IMR-90 (cell line): ENCODE measurements around the gene IQSEC3. TPM values are rescaled to one million over a fixed set of nuclear protein-coding genes. Genes with fewer than 3 reads are reported as not detected.

Source experiments
- ATAC-seq: fragments of 200-7000 bp; cut with Tn5 transposase; 2 replicates; pipeline ENCODE4 v1.9.1; 2020; ENCODE audit warnings: low read depth, mild to moderate bottlenecking, moderate library complexity
- BruUV-seq: library from RNA; stranded (reverse); fragments of 400-500 nt; replicated peaks from 2 replicates; lab custom pipeline; 2021; lab: Mats Ljungman, UMichigan
- CTCF ChIA-PET: fragments of 300-600 bp; formaldehyde crosslinking; extraction: SDS; loops from one replicate; lab custom pipeline; 2021; ENCODE audit warnings: antibody characterized with exemption; lab: Yijun Ruan, JAX
- POLR2A ChIA-PET: fragments of 300-600 bp; sonication (Branson Sonifier 250); formaldehyde crosslinking; loops from one replicate; lab custom pipeline; 2022; ENCODE audit warnings: antibody characterized with exemption; ENCODE audit not compliant: unreplicated experiment; lab: Charles Lee
- DNase-seq: peaks from one replicate; pipeline ENCODE4 v3.0.0; 2013
- H2AFZ ChIP-seq: replicated peaks from 2 replicates; pipeline ENCODE3; 2013; ENCODE audit warnings: low read length, mild to moderate bottlenecking; ENCODE audit not compliant: poor library complexity
- H2AK5ac ChIP-seq: 2 replicates; pipeline ENCODE4 v1.6.1; 2013; ENCODE audit warnings: low read depth, low read length, inconsistent platforms
- H2AK9ac ChIP-seq: replicated peaks from 2 replicates; pipeline ENCODE3; 2013; ENCODE audit warnings: mild to moderate bottlenecking, low read depth, low read length, moderate library complexity; ENCODE audit not compliant: poor library complexity
- H2BK120ac ChIP-seq: 2 replicates; pipeline ENCODE4 v1.6.1; 2013; ENCODE audit warnings: low read depth, low read length, inconsistent platforms
- H2BK15ac ChIP-seq: 3 replicates; pipeline ENCODE4 v1.6.1; 2013; ENCODE audit warnings: low read depth, low read length, inconsistent platforms
- H2BK20ac ChIP-seq: 2 replicates; pipeline ENCODE4 v1.6.1; 2013; ENCODE audit warnings: low read depth, mild to moderate bottlenecking, inconsistent platforms, low read length, moderate library complexity
- H2BK5ac ChIP-seq: 2 replicates; pipeline ENCODE4 v1.6.1; 2013; ENCODE audit warnings: mild to moderate bottlenecking, low read depth, low read length, inconsistent platforms; ENCODE audit not compliant: poor library complexity, severe bottlenecking
- H3K14ac ChIP-seq: replicated peaks from 2 replicates; pipeline ENCODE4 v1.6.1; 2013; ENCODE audit warnings: low read depth, low read length, inconsistent platforms
- H3K18ac ChIP-seq: 2 replicates; pipeline ENCODE4 v1.6.1; 2013; ENCODE audit warnings: low read depth, low read length, control low read depth
- H3K23ac ChIP-seq: 2 replicates; pipeline ENCODE4 v1.6.1; 2013; ENCODE audit warnings: low read depth, low read length, inconsistent platforms
- H3K27ac ChIP-seq: 2 replicates; pipeline ENCODE4 v1.5.1; 2013; ENCODE audit warnings: mild to moderate bottlenecking, control low read depth, low read length; ENCODE audit not compliant: insufficient read depth
- H3K27me3 ChIP-seq: 2 replicates; pipeline ENCODE4 v1.6.1; 2013; ENCODE audit warnings: low read length; ENCODE audit not compliant: control insufficient read depth, insufficient read depth
- H3K36me3 ChIP-seq: 2 replicates; pipeline ENCODE4 v1.6.1; 2013; ENCODE audit warnings: low read length, mixed read lengths; ENCODE audit not compliant: control insufficient read depth, insufficient read depth
- H3K4ac ChIP-seq: 2 replicates; pipeline ENCODE4 v1.6.1; 2013; ENCODE audit warnings: low read depth, low read length, inconsistent platforms
- H3K4me1 ChIP-seq: 2 replicates; pipeline ENCODE4 v1.6.1; 2013; ENCODE audit warnings: low read length, mixed read lengths; ENCODE audit not compliant: control insufficient read depth, insufficient read depth
- H3K4me2 ChIP-seq: 2 replicates; pipeline ENCODE4 v1.6.1; 2013; ENCODE audit warnings: low read depth, mild to moderate bottlenecking, control low read depth, low read length, moderate library complexity
- H3K4me3 ChIP-seq: 2 replicates; pipeline ENCODE4 v1.5.1; 2013; ENCODE audit warnings: low read depth, mild to moderate bottlenecking, control low read depth, low read length, moderate library complexity; ENCODE audit not compliant: insufficient read depth
- H3K56ac ChIP-seq: 2 replicates; pipeline ENCODE4 v1.6.1; 2013; ENCODE audit warnings: low read length, inconsistent platforms; ENCODE audit not compliant: insufficient read depth; ENCODE audit errors: extremely low read depth
- H3K79me1 ChIP-seq, 2 experiments: 2 replicates each; pipeline ENCODE4 v1.6.1; 2013; ENCODE audit warnings: low read length in 2 of 2, inconsistent platforms in 1 of 2, low read depth in 1 of 2
- H3K9ac ChIP-seq: 2 replicates; pipeline ENCODE4 v1.6.1; 2013; ENCODE audit warnings: low read depth, low read length, control low read depth
- H3K9me1 ChIP-seq: 2 replicates; pipeline ENCODE4 v1.6.1; 2013; ENCODE audit warnings: low read length, inconsistent platforms; ENCODE audit not compliant: insufficient read depth
- H3K9me3 ChIP-seq: 2 replicates; pipeline ENCODE4 v1.6.1; 2013; ENCODE audit warnings: low read length; ENCODE audit not compliant: control insufficient read depth, insufficient read depth
- H4K20me1 ChIP-seq: 2 replicates; pipeline ENCODE4 v1.6.1; 2013; ENCODE audit warnings: low read length, inconsistent platforms; ENCODE audit not compliant: insufficient read depth
- H4K5ac ChIP-seq: 2 replicates; pipeline ENCODE4 v1.6.1; 2013; ENCODE audit warnings: mild to moderate bottlenecking, low read depth, low read length, control low read depth
- H4K8ac ChIP-seq, 2 experiments: 2 replicates each; pipeline ENCODE4 v1.6.1; 2013; ENCODE audit warnings: low read depth in 2 of 2, low read length in 2 of 2, control low read depth in 1 of 2, inconsistent platforms in 1 of 2
- H4K91ac ChIP-seq: 2 replicates; pipeline ENCODE4 v1.6.1; 2013; ENCODE audit warnings: low read depth, low read length, inconsistent platforms; ENCODE audit not compliant: insufficient read depth
- CEBPB ChIP-seq: IDR thresholded peaks from 2 replicates; pipeline ENCODE4 v1.6.1; 2012; ENCODE audit warnings: low read depth, low read length, improper control_type of control experiment
- CHD1 ChIP-seq: IDR thresholded peaks from 2 replicates; pipeline ENCODE4 v1.6.1; 2012; ENCODE audit warnings: low read depth, low read length, improper control_type of control experiment
- MAFK ChIP-seq: IDR thresholded peaks from 2 replicates; pipeline ENCODE4 v1.6.1; 2012; ENCODE audit warnings: low read depth, low read length, improper control_type of control experiment
- MAZ ChIP-seq: IDR thresholded peaks from 2 replicates; pipeline ENCODE4 v1.6.1; 2012; ENCODE audit warnings: low read depth, mild to moderate bottlenecking, low read length, improper control_type of control experiment, moderate library complexity, borderline replicate concordance
- RAD21 ChIP-seq: IDR thresholded peaks from 2 replicates; pipeline ENCODE4 v1.6.1; 2012; ENCODE audit warnings: low read length, improper control_type of control experiment
- RFX5 ChIP-seq: IDR thresholded peaks from 2 replicates; pipeline ENCODE4 v1.8.0; 2012; ENCODE audit warnings: low read depth, mild to moderate bottlenecking, low read length, moderate library complexity
- SMC3 ChIP-seq: fragments of 150-350 bp; IDR thresholded peaks from 2 replicates; pipeline ENCODE4 v1.6.1; 2016; ENCODE audit warnings: low read depth, mild to moderate bottlenecking, antibody characterized with exemption, low read length, moderate library complexity
- WGBS, 2 experiments: methylation state at CpG; one replicate each; pipeline versions ENCODE4 v1.1.5 to v1.1.7; 2013; ENCODE audit warnings: missing lambda C conversion rate in 2 of 2; ENCODE audit not compliant: insufficient read length in 1 of 2; ENCODE audit errors: extremely low coverage in 2 of 2; 5-methylcytosine and 5-hydroxymethylcytosine counted together
- dilution Hi-C: fragments of 300-500 bp; cut with HindIII; formaldehyde crosslinking; loops from one replicate; pipeline ENCODE4 v1.14.3; 2018; ENCODE audit warnings: low sequenced_read_pairs; ENCODE audit not compliant: unreplicated experiment
- in situ Hi-C: fragments of 300-500 bp; cut with MboI; formaldehyde crosslinking; loops from 3 replicates; pipeline ENCODE4 v1.14.3; 2019; ENCODE audit warnings: low sequenced_read_pairs, inconsistent platforms, mixed read lengths
- intact Hi-C: fragments of 100-400 bp; cut with micrococcal nuclease; formaldehyde crosslinking; loops from 2 replicates; pipeline ENCODE4 v1.10.0; 2022
- polyA plus RNA-seq, 3 experiments: library from polyadenylated mRNA; depleted of rRNA; stranded (reverse); fragments of >200 nt; gene quantifications; 2 replicates each; pipeline ENCODE4 v1.2.3, GENCODE V29; 2012; ENCODE audit warnings: low replicate concordance in 1 of 3
- total RNA-seq: library from RNA; depleted of rRNA; stranded (reverse); fragments of >200 nt; gene quantifications from 2 replicates; pipeline ENCODE4 v1.2.3, GENCODE V29; 2012
- TF ChIP-seq, protein P1 (sequence below): fragments of 150-350 bp; IDR thresholded peaks from 2 replicates; pipeline ENCODE4 v1.6.1; 2017; ENCODE audit warnings: mild to moderate bottlenecking, antibody characterized with exemption, low read length, low read depth

The IQSEC3 gene
- total and polyA plus RNA-seq, 2 of the 4 experiments (the other 2 are of a cell fraction): 0.10 TPM; not detected in 1

DNA sequence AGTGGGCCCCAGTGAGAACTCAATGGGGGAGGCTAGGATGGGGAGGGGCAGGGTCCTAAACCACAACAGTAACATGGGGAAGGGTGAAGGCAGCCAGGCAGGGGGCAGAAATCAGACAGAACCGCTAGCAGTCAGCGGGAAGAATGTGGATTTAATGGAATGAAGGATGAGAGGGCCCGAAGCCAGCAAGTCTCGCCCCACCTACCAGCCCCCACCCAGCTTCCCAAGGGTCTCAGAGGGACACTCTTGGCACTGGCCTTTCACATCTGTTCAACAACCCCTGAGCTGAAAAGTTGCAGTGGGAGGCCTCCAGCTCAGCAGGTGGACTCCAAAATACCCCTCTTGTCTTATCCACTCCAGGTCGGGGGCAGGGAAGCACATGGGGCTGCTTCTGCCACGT, 153.9 kb downstream of the IQSEC3 start:
- in situ Hi-C loops: no loop called here

More for the DNA sequence above, 153.9 kb downstream of the IQSEC3 start:
- Histone ChIP-seq H2AK5ac (no peak overlapping the region), H3K9me3 (no peaks in the 10 kb centered on the region), H3K36me3 (no peaks in the 10 kb centered on the region), H3K14ac (no peak overlapping the region), H4K5ac (no peak overlapping the region), H2BK5ac (no peak overlapping the region), H4K8ac (no peak overlapping the region), H2BK120ac (no peak overlapping the region), H3K4me3 (no peak overlapping the region), H2BK15ac (no peak overlapping the region), H3K56ac (no peak overlapping the region), H2AFZ (no peak overlapping the region), H4K91ac (no peak overlapping the region), H3K27ac (no peak overlapping the region), H2AK9ac (no peak overlapping the region), H3K9me1 (no peaks in the 10 kb centered on the region), H3K27me3 (peaks cover 53% of the 10 kb centered on the region), H3K79me1 (no peaks in the 10 kb centered on the region), H4K20me1 (no peaks in the 10 kb centered on the region), H3K23ac (no peak overlapping the region), H3K4me2 (no peak overlapping the region), H3K4ac (no peak overlapping the region), H3K9ac (no peak overlapping the region), H3K18ac (no peak overlapping the region), H2BK20ac (no peak overlapping the region), H3K4me1 (no peaks in the 10 kb centered on the region)
- no peak for TF ChIP-seq CEBPB
- no peak for TF ChIP-seq CHD1
- TF ChIP-seq, protein P1, sequence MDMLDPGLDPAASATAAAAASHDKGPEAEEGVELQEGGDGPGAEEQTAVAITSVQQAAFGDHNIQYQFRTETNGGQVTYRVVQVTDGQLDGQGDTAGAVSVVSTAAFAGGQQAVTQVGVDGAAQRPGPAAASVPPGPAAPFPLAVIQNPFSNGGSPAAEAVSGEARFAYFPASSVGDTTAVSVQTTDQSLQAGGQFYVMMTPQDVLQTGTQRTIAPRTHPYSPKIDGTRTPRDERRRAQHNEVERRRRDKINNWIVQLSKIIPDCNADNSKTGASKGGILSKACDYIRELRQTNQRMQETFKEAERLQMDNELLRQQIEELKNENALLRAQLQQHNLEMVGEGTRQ: no peak
- TF ChIP-seq RFX5: no peak
- no peak for TF ChIP-seq RAD21
- TF ChIP-seq MAFK: no peak
- no peak for TF ChIP-seq SMC3
- no peak for TF ChIP-seq MAZ
- no peak for ATAC-seq
- DNase-seq: no peak
- dilution Hi-C loops (no loop called here), intact Hi-C loops (no loop called here)
- WGBS, 2 experiments: no CpG with 5 or more reads among the region's 6 CpGs
- POLR2A ChIA-PET: no interaction called here
- CTCF ChIA-PET: interaction anchor here (0.9 to 1.1 kb wide), 2 partner anchors 12 to 22 kb away, joined by 3 to 4 read pairs; no protein-coding TSS in a partner anchor
- no TSS peak for BruUV-seq
